NK-92 treated with Interleukin-12 subunit alpha and Interleukin-12 subunit beta, amount 100 ng/mL, for 24 hours (cell line): ENCODE measurements around the gene CHPT1.
"Not testable (repeated sequence)": the region's sequence is repeated elsewhere in the genome, so short reads cannot be mapped to it uniquely, and the experiment has no call there.

Source experiments
- DNase-seq: peaks from one replicate; lab custom pipeline; 2025; lab: John Stamatoyannopoulos, UW

CHPT1 gene

DNA sequence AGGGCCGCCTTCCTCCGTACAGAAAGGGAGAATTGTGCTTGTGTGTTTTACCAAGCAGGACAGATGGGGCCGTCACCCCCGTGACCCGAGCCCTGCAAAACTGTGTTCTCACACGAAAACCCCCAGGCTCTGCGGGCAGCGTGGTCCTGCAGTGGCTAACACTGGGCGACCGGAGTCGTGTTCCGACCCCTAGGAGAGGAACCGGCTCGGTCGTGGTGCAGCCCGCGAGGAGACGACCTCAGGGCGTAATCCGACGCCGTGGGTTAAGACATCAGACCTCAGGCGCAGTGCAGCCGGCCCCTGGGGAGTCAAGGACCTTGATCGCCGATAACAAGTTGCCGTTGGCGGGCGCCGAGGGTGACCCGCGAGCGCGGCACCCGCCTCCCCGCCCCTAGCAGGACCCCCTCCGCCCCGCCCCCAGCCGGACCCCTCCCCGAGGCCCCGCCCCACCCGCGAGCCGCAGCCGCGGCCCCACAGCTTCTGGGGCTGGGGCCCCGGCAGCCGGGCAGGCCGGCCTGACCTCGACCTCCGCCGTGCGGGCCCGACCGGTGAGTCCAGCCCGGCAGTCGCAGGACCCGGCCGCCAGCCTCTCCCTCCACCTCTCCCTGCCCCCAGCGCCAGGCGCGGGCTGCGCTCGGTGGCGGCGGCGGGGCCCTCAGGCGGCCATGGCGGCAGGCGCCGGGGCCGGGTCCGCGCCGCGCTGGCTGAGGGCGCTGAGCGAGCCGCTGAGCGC lies at the start of gene CHPT1:
TSS of gene CHPT1 (plus strand) at position 444 of the 733 bp plus-strand sequence. CDS start at position 666, 222 bp downstream.
- DNase-seq = peak; percentile 7

DNA sequence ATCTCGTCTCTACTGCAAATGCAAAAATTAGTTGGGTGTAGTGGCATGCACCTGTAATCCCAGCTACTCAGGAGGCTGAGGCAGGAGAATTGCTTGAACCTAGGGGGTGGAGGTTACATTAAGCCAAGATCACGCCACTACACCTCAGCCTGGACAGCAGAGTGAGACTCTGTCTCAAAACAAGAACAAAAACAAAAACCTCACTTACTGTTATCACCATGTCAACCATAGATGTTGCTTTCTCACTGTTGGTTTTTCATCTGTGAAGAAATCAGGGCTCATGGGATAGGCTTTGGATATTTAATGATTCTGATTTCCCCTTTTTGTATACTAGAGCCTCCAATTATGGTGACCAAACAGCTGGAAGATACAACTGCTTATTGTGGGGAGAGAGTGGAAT lies 49.7 kb upstream of the CHPT1 start:
- no peak for DNase-seq

DNA sequence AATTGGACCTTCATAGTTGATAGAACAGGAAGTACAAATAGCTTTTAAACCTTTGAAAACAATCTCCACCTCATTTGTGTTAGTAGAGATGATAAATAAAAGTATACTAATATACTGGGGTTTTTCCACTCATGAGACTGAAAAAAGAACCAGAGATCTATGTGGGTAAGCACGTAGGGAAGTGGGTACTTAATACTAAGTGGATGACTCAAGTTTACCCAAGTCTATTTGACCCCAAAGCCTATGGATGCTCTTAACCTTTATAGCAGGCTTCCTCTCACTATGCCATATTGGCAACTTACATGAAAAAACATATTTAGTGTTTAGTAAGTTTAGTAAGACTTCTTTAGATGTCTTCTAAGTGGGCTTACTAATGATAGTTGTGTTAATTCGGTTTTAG lies 49.2 kb upstream of the CHPT1 start:
- no peak for DNase-seq

DNA sequence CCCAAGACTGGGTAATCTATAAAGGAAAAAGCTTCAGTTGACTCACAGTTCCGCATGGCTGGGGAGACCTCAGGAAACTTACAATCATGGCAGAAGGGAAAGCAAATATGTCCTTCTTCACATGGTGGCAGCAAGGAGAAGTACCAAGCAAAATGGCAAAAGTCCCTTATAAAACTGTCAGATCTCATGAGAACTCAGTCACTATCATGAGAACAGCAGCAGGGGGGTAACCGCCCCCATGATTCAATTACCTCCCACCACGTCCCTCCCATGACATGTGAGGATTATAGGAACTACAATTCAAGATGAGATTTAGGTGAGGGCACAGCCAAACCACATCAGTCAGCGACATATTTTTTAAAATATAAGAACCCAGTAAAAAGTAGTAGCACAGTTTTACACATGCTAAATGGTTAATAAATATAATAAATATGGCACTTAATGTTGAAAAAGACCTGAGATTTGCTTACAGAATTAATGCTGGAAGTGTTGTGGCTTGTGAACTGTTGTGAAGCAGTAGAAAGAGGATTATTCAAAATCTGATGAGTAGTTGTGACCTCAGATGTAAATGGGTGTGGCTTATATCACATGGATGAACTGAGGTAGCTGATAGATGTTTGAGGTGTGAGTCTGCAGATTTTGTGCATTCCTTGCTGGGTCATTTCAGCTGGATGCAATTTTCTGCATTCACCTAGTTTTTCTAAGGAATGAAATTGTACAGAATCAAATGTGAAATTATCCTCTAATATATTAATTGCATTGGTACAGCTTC lies 46.9 kb upstream of the CHPT1 start:
- no peak for DNase-seq

DNA sequence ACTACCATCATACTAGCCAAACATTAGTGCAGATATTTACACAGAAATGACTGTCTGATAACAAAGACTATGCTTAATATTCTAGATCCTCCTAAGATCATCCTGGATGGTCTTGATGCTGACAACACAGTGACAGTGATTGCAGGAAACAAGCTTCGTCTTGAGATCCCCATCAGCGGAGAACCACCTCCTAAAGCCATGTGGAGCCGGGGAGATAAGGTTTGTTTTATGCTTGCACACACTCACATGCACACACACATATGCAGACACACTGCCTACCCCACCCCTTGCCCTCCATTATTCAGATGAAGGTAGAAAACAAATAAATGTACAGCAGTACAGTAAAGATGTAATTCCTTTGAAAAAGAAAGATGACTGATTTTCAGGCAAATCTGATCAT lies 44.4 kb upstream of the CHPT1 start:
- DNase-seq = no peak

DNA sequence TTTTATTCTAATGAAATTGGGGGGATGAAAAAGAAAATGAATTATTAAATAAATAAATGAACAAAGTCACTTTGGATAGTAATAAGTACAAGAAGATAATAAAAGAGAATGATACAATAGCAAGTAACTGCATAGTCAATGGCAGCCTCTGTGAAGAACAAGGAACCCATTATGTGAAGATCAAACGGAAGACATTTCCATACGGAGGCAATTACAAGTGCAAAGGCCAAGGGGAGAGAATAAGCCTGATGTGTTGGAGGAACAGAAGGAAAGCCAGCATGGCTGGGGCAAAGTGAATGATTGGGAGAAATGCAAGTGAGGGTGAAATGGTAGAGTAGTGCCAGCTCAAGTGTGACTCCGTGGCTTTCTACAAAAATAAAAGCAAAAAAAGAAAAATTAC lies 43.9 kb upstream of the CHPT1 start:
- no peak for DNase-seq

DNA sequence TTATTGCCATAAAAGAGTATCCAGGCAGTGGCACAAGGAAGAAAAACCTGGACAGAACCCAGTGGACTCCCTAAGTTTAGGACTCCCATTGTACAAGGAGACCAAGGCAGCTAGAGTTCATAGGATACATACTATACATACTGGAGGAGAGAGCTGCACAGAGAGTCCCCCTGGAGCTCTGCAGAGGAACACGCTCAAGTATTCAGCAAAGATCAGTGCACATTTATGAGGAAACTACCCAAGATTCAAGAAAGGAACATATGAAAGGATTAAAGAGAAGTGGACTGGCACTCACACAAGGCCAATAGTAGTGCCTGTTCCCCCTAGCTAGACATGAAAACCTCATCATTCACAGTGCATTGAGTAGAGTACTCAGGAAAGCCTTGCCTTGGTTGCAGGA lies 43.0 kb upstream of the CHPT1 start:
- DNase-seq = no peak

DNA sequence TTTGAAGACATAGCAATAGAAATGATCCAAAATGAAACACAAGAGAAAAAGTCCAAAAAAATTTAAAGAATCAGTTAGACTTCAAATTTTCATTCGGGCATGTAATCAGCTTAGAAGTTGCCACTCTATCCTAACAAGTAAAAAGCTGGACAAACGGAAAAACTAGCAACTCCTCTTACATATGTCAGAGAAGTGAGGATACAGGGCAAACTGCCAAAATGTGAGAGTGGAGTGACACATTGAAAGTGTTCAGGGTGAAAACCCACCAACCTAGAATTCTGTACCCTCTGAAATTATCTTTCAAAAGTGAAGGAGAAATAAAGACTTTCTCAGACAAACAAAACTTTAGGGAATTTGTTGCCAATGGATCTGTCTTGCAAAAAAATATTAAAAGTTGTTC lies 42.0 kb upstream of the CHPT1 start:
- no peak for DNase-seq

DNA sequence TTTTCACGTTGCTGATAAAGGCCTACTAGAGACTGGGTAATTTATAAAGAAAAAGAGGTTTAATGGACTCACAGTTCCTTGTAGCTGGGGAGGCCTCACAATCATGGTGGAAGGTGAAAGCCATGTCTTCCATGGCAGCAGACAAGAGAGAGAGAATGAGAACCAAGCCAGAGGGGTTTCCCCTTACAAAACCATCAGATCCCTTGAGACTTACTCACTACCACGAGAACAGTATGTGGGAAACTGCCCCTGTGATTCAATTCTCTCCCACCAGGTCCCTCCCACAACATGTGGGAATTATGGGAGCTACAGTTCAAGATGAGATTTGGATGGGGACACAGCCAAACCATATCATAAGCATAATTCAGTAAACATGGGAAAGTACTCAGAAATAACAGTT lies 36.8 kb upstream of the CHPT1 start:
- DNase-seq = not testable (repeated sequence)

DNA sequence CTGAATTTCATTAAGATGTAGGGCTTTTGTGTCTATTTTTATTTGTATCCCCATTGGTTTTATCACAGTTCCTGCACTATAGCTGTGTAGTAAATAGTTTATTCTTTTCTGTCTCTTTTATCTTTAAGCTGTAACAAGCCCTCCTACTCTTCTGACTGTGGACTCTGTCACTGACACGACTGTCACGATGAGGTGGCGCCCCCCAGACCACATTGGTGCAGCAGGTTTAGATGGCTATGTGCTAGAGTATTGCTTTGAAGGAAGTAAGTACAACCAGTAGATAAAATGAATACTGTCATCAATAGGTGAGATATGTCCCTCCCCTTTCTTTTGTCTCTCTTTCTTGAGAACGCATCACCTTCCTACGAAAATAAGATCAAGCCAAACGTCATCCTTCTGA lies 34.1 kb upstream of the CHPT1 start:
- no peak for DNase-seq

DNA sequence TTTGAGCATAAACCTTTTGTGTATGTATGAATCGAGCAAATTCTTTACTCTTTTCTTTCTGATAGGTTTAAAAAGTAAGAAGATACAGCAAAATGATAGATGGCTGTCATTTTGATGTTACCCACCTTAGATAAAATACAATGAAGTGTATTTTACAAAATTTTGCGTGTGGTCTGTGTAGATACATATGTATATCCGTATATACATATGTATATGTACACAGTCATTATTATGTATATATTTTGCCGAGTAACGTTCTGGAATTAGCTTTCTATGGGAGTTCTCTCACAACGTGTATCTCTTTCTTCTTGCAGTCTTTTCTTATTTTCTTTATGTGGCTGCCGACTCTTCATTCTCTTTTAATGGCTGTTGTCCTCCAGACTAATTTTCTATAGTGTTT lies 32.4 kb upstream of the CHPT1 start:
- no peak for DNase-seq

DNA sequence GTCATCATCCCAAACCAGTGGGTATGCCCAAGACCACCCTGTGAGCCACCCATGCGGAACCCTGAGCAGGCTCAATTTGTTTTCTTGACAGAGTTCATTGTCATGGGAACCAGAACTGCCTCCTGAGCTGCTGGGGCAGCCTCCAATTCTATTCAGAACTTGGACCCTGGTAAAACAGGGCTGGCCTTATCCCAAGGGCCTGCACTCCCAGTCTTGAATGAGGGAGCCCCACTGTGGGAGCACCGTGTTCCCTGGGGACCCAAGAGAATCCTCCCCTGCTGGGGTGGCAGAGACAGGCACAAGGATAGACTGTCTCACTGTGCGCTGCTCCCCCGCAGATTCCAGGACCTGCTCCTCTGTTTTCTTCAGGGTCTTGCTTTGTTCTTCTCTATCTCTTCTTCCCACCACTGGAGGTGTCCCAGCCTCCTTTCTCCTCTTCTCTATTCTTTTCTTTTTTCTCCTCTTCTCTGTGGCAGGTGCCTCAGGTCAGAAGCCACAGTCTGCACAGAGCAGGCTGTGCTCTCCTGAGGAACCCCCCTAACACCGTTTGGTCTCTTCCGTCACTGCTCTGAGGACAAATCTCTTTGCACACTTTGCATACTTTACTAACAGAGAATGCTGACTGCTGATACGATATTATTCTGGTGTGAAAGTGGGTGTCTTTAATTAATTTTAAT lies 31.2 kb upstream of the CHPT1 start:
- DNase-seq = no peak

DNA sequence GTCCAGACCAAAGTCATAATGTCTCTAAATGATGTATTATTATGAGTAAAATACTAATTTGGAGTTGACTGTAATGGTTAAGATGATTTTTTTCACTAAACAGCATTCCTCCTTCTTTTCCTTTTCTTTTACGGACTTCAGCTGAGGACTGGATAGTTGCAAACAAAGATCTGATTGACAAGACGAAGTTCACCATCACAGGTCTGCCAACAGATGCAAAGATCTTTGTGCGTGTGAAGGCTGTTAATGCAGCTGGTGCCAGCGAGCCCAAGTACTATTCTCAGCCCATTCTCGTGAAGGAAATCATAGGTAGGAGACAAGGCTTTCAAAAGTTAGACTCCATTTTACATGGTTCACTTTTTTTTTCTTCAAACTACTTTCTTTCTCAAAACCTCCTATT lies 29.8 kb upstream of the CHPT1 start:
- DNase-seq = no peak

DNA sequence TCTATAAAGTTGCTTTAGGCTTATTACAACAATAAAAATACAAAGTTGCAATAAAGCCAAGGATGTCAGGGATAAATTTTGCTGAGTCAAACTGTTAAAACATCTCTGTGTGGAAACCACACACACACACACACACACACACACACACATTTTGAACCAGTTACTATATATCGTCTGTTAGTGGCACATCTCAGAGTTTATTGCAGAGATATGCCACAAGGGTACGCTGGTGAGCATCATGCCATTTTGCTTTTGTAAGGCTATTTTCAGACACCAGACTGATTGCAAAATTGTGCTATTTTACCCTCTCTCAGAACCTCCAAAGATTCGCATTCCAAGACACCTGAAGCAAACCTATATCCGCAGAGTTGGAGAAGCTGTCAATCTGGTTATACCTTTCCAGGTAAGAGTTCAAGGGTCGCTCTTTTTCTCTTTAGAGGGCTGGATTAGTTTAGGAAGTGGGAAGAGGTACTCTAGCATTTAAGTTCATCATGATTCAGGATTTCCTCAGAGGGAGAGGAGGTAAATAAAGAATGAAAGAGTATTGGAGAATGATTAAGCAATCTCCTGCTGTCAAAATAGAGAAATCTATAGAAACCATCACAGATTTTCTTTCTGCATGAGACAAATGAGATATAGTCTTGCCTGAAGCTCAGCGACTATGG lies 27.3 kb upstream of the CHPT1 start:
- DNase-seq = no peak

DNA sequence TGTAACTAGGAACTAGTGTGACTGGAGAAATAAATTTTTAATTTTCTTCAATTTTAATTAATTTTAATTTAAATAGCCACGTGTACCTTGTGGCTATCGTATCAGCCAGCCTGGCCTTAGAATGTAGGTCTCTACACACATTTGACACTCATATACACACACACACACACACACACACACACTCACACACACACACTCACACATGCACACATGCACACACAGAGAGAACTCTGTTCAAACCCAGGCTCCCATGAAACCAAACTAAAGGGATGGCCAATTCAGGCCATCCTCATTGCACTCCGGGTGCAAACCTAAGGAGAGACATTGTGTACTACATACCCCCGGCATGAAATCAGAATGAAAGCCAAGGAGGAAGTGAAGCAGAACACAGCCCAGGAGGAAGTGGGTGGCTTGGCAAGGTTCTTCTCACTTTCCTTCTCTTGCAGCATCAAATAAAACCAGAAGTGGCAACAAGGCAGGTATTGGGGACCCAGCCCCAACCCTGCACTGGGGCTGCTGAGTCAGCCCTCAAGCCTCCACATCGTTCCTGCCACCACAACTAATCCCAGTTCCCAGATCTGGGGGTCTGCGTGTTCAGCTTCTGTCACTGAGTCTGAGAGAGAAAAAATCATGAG lies 26.2 kb upstream of the CHPT1 start:
- peak; percentile 8 for DNase-seq

DNA sequence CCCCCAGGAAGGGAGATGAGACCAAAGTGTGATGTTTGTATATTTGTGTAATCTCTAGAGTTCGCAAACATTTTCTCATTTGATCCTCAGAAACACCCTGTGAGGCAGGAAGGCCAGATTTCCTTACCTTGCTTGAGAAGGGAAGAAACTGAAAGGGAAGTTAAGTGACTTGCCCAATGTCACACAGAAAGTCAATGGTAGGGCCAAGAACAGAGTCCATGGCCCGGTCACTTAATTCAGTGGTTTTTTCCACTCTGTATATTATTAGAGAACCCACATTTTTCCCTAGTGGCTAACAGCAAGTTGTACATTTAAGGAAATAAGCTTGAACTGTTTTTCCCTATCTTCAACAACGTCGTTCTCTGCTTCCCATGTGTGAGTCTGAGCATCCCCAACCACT lies 25.6 kb upstream of the CHPT1 start:
- DNase-seq = no peak

DNA sequence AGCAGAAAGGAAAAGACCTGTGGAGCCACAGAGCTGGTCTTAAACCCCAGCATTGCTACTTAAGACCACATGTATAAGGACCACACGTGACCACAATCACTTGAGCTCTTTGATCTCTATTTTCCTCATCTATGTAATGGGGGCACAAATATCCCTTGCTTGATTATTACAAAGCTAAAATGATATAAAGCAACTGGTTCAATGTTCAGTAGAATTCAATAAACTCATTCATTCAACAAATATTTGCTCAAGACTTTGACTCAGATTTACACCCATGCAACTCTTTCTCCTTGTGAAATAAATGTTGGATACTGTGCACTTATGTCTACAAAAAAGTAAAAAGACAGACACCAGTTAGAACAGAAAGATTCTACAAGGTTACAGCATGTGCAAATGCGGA lies 21.9 kb upstream of the CHPT1 start:
- no peak for DNase-seq

DNA sequence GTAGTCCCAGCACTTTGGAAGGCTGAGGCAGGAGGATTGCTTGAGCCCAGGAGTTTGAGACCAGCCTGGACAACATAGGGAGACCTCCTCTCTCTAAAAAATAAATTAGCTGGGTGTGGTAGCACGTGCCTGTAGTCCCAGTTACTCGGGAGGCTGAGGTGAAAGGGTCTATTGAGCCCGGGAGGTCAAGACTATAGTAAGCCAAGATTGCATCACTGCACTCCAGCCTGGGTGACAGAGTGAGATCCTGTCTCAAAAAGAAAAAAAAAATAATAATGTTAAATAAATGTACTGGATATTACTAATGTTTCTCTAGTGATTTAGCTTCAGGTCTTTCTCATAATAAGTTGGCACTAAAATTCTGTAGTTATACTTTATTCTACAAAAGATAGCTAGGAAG lies 20.9 kb upstream of the CHPT1 start:
- DNase-seq = not testable (repeated sequence)

DNA sequence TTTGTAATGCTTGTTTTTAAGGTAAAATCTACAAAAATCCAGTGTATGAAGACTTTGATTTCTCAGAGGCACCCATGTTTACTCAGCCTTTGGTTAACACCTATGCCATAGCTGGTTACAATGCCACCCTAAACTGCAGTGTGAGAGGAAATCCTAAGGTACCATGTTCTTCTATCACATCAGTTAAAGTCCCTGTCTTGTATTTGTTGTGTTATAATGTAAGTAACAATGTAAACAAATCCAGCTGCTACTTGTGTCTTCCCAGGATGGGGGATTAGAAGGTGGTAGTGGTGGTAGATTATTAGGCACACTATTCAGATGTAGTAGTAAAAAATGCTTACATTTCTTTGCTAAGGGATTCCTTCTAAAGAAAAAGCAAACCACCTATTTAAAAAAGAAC lies 19.4 kb upstream of the CHPT1 start:
- DNase-seq = no peak

DNA sequence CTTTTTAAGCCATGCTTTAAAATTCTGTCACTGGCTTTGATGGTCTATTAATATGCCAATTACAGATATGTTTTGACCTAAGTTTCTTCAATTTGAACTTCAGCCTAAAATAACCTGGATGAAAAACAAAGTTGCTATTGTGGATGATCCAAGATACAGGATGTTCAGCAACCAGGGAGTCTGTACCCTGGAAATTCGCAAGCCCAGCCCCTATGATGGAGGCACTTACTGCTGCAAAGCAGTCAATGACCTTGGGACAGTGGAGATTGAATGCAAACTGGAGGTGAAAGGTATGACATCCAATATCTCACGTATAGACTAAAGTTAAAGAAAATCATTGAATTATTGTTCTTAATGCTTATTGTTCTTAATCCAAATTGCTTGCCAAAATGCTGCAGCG lies 17.2 kb upstream of the CHPT1 start:
- DNase-seq = no peak

DNA sequence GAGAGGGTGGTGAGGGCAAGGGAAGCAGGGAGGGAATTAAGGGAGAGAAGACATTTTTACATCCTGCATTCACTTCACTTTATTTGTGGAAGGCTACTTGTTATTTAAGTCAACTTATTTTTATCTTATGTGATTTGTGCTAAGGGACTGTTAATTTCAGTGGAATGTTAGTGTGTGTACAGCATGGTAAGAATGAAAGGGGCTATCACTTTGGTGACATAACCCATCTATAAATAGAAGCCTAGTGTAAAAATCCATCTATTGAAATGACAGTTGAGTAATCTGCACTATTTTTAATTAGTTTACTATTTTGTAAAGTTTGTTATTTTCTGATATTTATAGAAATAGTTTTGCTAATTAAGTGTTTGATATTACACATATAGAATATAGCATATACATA lies 16.8 kb upstream of the CHPT1 start:
- no peak for DNase-seq

DNA sequence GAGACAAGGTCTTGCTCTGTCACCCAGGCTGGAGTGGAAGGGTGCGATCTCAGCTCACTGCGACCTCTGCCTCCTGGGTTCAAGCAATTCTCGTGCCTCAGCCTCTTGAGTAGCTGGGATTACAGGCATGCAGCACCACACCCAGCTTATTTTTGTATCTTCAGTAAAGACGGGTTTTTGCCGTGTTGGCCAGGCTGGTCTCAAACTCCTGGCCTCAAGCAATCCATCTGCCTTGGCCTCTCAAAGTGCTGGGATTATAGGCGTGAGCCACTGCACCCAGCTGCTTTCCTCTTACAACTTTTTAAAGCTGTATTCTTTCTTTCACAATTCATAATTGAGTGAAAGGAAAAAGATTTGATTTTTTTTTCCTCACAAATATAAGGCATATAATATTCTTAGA lies 15.8 kb upstream of the CHPT1 start:
- DNase-seq = not testable (repeated sequence)
